NCI-H2171 (cell line): Measurements from ENCODE around the gene ZNF174.

Experiments used
- DNase-seq: peaks from one replicate; lab custom pipeline; 2025; lab: John Stamatoyannopoulos, UW

The ZNF174 gene

GRCh38 chr16:3400779-3401688, at the start of gene ZNF174, which contains the start of gene ZSCAN32:
TSS of gene ZNF174 (plus strand) at chr16:3401215. CDS start at chr16:3402005, 790 bp downstream.
TSS of gene ZSCAN32 (minus strand) at chr16:3401004. CDS start at chr16:3397557, 3,447 bp downstream.
- DNase-seq, result peak; percentile 97

GRCh38 chr16:3355589-3355988, 45.4 kb upstream of the ZNF174 start, which contains the start of gene OR2C1:
TSS of gene OR2C1 (plus strand) at chr16:3355889. CDS start at chr16:3355941, 52 bp downstream.
- no peak for DNase-seq

- DNase-seq, result no peak
Measured at GRCh38 chr16:3356118-3356517, 44.9 kb upstream of the ZNF174 start.

DNA sequence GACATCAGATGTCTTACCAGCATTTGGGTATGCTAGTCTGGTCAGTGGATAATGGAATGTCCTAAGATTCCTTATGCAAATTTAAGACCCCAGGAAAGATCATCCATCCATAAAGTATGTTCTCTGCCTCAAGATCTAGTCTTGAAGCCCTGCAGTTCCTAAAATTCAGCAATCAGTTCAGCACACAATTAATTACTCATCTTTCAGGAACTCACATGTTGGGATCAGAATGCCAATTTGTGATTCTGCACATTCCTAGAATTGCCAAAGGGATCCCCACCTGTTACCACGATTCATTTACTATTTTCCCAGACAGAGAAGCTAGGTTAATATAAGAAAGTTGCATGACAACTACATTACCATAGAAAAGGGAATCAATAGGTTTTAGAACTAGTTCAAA, 42.1 kb upstream of the ZNF174 start:
- no peak for DNase-seq

- DNase-seq, result no peak
Measured at GRCh38 chr16:3362931-3363330, 38.1 kb upstream of the ZNF174 start.

GRCh38 chr16:3363793-3364192, 37.2 kb upstream of the ZNF174 start:
- DNase-seq, result no peak

DNA sequence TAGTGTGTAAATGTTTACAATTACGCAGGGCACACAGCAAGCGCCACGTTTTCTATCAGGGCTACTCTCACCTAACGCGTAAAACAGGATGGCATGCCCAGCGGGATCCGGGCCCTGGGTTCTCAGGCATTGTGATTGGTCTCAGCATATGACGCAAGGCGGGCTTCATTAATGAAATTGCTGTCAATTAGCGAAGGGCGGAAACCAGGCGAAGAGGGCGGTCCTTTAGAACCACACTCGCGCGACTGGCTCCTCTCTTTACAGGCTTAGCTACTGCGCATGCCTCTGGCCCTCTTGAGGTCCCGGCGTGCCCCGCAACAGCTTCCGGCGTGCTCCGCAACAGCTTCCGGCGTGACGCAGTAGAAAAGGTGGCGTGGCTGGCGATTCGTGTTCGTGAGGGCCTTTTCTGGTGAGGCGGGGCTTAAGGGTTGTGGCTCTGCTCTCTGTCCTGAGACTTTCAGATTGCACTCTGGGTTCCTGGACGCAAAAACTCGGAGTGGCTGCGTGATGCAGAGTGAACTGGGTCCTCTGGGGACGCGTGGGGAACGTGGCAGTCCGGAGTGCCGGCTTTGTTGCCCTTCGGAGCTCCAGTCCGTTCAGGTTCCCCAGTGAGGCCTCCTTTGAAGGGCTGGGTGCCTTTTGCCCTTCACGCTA, 36.1 kb upstream of the ZNF174 start:
- peak; percentile 93 for DNase-seq

DNA sequence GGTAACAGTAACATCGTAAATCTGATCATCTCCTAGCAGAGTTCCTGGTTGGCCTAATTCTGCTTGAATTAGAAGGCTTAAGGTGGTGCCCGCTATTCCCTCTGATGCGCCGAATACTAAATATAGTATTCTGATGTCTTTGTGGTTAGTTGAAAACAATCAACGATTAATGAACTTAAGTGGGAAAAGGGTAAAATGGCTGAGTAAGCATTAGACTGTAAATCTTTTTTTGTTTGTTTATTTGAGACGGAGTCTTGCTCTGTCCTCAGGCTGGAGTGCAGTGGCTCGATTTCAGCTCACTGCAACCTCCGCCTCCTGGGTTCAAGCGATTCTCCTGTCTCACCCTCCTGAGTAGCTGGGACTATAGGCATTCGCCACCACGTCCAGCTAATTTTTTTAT, 31.9 kb upstream of the ZNF174 start:
- DNase-seq, result no peak

DNA sequence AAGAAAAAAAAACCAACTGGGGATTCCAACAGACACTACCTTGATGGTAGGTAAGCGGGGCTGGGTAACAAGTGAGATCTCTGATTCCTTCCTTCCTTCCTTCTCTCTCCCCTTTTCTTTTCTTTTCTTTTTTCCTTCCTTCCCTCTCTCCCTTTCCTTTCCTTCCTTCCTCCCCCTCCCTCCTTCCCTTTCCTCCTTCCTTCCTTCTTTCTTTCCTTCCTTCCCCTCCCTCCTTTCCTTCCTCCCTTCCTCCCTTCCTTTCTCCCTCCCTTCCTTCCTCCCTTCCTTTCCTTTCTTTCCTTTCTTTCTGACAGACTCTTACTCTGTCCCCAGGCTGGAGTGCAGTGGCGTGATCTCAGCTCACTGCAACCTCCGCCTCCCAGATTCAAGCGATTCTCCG, 25.3 kb upstream of the ZNF174 start:
- no peak for DNase-seq

DNA sequence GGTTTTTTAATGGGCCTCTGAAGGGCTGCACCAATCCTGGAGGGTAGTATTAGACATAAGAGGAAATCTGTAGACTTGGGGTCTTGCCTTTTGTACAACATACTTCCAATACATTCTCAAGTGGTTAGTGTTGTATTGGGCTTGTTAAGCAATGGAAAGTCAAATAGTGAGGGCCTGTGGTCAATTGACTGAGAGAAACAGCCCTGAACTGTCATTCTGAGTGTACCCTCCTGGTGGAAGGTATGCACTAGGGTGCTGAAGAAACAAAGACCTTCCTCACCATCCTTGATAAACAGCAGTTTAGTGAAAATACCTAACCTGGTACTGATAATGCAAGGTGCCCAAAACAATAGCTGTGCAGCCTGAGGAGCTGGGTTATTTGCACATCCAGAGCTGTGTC, 23.1 kb upstream of the ZNF174 start:
- DNase-seq, result no peak

GRCh38 chr16:3383045-3383448, 18.0 kb upstream of the ZNF174 start:
- no peak for DNase-seq

DNA sequence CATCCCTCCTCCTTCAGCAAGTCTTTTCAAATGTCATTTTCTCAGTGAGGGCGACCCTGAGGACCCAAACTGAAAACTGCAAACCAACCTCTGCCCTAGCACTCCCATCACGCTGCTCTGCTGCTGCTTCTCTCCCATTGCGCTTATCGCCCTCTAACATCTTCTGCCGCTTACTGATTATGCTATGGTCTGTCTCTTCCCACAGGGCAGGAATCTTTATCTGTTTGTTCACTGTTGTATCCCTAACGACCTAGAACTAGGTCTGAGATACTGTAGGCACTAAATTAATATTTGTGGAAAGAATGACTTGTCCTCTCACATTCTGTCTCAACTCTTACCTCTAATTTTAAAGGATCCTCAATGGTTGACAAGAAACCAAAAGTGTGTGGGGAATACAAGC, 12.7 kb upstream of the ZNF174 start:
- DNase-seq, result no peak

GRCh38 chr16:3389663-3390338, 11.2 kb upstream of the ZNF174 start:
- no peak for DNase-seq

- no peak for DNase-seq
Measured at GRCh38 chr16:3400446-3400778, 603 bp upstream of the ZNF174 start.

- no peak for DNase-seq
Measured at GRCh38 chr16:3401719-3402397, 843 bp downstream of the ZNF174 start.

- no peak for DNase-seq
Measured at GRCh38 chr16:3408561-3409197, 7.7 kb downstream of the ZNF174 start.

DNA sequence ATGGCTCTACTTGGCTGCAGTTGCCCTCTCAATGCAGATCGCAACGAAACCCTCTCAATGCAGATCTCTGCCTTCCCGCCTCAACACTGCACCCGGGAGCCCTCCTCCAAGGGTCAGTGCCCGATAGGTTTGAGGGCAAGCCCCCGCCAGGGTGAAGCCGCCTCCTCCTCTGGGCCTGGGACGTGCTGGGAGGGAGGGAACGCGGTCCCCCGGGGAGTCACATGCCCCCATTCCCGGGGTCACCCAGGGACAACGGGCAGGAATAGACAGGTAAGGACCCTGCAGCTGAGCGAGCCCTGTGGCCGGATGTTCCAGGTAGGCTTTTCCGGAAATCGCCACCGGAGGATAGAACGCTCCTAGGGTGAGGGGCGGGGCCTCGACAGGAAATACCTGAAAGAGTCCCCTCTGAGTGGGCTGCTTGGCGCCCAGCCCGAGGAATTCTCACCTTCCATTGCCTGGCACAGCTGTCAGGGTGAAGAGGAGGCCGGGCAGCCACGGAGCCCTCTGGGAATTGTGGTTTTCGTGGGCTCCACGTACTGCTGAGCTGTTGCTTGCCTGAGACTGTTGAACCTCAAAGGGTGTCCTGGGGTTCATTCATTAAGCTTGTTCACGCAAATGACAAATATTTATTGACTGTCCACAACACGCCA, 12.8 kb downstream of the ZNF174 start:
- DNase-seq, result no peak

- peak; percentile 34 for DNase-seq
Measured at GRCh38 chr16:3431779-3432219, 30.8 kb downstream of the ZNF174 start.

- DNase-seq, result no peak
Measured at GRCh38 chr16:3434373-3434772, 33.4 kb downstream of the ZNF174 start.

GRCh38 chr16:3439637-3440036, 38.6 kb downstream of the ZNF174 start:
- no peak for DNase-seq
